MV-4-11 (cell line): ENCODE results near the gene FAM20A.
"Not testable (repeated sequence)": the region's sequence is repeated elsewhere in the genome, so short reads cannot be mapped to it uniquely, and the experiment has no call there.

Experiments
- DNase-seq: peaks from one replicate; lab custom pipeline; 2025; lab: John Stamatoyannopoulos, UW

Gene FAM20A

DNA sequence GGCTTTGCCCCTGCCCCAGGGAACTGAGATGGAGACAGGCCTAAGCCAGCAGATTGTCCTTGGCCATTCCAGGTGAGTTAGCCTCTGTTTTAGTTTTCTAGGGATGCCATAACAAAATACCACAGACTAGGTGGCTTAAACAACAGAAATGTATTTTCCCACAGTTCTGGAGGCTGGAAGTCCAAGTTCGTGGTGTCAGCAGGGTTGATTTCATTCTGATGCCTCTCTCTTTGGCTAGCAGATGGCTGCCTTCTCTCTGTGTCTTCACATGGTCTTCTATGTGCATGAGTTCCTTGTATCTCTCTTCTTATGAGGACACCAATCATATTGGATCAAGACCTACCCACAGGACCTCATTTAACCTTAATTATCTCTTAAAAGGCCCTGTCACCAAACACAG lies 12.8 kb downstream of the FAM20A start:
- DNase-seq: no peak

GRCh38 chr17:68587847-68588246 lies 13.3 kb downstream of the FAM20A start:
- DNase-seq: no peak

DNA sequence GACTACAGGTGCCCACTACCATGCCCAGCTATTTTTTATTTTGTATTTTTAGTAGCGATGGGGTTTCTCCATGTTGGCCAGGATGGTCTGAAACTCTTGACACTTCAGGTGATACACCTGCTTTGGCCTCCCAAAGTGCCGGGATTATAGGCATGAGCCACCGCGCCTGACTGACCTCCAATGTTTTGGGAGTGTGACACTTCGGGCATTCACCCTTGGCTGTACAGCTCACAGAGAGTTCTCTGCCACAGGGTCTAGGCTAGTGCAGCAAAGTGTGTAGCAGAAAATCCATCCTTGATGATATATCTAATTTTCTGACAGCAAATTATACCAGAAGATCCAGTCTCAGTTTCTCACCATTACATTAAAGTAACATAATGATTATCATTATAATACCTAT lies 14.1 kb downstream of the FAM20A start:
- no peak for DNase-seq

DNA sequence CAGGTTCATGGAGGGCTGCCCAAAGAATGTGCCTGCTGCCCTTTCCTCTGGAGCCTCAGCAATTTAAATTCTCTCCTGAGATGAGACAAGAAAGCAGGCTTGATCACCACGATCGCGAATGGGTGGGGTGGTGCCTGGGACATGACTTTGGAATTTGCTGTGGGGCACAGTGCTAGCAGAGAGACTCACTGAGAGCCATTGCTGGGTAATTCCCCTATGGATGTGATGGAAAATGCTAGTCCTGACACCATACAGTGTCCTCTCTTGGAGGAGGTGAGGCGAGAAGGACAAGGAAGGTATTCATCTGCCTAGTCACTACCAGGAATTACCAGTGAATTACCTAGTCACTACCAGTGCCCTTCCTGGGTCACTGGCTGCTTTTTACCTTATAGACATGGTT lies 15.5 kb downstream of the FAM20A start:
- DNase-seq: no peak

- no peak for DNase-seq
Observed at GRCh38 chr17:68584581-68585303, 16.4 kb downstream of the FAM20A start.

DNA sequence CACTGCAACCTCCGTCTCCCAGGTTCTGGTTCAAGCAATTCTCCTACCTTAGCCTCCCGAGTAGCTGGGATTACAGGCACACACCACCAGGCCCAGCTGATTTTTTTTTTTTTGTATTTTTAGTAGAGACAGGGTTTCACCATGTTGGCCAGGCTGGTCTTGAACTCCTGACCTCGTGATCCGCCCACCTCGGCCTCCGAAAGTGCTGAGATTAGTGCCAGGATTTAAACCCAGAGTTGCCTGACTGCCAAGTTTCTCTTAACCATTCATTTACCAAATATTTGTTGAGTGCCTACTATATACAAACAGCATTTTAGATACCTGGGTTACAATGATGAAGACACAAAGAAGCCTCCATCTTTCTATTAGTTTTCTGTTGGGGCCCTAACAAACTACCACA lies 18.3 kb downstream of the FAM20A start:
- DNase-seq: not testable (repeated sequence)

DNA sequence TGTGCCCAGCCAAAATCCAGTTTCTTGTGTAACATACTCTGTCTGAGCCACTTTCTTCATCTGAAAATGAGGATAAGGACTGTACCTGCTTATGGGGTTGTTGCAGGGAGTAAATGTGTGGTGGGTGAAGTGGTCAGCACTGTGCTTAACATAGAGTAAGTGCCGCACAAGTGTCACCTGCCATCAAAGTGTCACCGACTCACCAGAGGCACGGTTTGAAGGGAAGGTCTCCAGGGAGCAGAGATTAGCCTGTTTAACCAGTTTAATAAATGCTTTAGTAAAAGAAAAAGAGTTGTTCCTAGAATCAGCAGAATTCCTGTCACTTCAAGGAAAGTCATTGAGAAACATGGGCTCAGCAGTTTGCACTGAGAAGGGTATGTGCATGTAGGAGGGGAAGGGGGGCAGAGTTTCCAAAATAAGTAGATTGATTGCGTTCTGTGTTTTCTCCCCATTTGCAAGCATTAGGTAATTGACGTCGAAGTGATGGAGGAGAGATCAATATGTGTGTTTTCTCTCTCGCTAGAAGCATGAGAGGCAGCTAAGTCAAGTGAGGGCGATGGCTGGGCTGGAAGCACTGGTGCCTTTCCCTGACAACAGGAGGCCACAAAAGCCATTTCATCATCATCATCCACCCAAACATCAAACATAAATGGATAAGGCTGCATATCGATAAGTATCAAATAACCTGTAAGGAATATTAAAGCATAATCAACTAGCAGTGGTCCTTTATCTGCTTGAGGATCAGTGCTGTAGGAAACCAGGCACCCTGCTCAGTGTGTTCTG lies 19.1 kb downstream of the FAM20A start:
- no peak for DNase-seq

GRCh38 chr17:68580236-68580770 lies 20.9 kb downstream of the FAM20A start:
- peak; percentile 87 for DNase-seq

DNA sequence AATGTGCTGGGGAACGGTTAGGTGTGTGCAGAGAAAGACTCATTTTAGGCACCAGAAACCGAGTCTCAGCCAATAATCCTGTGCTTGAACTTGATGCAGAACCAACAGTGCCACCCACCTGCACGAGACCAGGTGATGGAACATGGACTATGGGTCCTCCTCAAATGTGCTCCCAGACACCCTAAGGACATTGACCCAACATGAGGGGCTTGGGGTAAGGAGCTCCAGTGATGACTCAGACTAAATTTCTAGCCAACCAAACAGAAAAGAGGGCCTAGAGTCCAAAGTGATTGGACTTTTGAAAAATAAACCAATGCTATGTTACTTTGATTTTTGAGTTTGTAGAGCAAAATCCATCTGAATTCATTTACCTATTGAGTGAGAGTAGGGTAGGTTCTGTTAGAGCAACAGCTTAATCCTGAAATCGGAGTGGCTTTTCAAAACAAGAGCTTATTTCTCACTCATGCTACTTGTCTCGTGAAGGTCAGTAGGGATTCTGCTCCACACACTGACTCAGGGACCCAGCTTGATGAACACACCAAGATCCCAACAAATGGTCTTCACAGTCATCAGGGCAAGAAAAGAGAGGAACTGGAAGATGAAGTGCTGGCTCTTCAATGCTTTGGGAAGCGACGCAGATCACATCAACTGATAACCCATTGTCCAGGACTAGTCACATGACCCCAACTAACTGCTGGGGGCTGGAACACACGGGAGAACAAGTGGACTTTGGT lies 21.8 kb downstream of the FAM20A start:
- DNase-seq: no peak

GRCh38 chr17:68578236-68578635 lies 22.9 kb downstream of the FAM20A start:
- DNase-seq: no peak

DNA sequence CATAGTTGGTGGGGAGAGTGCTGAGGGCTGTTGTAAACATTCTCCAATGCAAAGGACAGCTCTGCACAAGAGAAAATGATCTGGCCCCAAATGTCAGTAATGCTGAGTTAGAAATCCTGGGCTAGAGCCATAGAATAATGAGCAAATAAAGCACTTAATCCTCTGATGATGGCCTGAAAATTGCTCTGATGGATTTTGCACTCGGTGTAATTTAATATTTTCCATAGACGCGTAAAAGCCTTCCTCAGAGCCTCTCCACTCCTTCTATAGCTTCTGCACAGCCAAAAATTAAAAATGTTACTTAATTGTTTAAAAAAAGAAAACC lies 23.7 kb downstream of the FAM20A start:
- no peak for DNase-seq

GRCh38 chr17:68576811-68577496 lies 24.2 kb downstream of the FAM20A start:
- no peak for DNase-seq

DNA sequence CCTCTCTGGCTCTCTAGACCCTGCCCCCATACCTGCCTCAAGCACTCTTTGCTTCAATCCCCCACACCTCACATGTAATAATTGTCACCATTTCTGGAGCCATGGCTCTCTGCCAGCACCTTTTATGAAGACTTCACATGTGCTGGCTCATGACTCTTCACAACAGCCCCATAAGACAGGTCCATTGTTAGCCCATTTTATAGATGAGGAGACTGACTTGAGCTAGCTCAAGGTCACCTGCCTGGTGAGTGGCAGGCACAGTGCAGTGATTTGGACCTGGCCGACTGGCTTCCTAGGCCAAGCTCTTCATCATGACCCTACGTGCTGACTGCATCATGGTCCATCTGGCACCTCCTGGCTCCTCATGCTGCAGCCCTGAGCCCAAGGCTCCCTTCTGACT lies 25.0 kb downstream of the FAM20A start:
- no peak for DNase-seq

- no peak for DNase-seq
Observed at GRCh38 chr17:68573338-68573737, 27.8 kb downstream of the FAM20A start.

DNA sequence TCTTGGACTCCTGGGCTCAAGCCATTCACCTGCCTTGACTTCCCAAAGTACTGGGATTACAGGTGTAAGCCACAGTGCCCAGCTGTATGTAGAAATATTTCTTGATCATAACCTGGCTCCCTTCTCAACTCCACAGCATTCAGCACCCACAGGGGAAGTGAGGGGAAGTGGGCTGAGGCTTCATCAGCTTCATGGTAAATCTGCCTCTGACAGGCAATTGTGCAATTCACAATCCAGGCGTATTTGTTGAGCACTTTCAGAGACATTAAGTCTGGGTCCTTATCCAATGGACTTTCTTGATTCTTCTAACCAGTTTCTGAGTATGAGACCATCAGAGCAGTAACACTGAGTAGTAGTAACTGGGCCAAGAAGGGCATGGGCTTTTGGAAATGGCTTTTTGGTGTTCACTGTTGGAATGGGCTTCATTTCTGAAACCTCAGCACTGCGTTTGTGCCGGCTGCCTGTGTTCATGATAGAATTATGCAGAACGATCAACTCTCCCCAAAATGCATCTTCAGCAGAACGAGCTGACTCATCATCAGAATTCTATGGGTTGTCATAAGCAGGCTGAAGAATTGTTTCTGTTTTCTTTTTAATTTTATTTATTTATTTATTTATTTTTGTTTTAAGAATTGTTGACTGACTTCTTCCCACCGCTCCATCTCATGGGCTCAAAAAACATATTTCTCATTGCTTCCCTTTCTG lies 28.9 kb downstream of the FAM20A start:
- DNase-seq: peak; percentile 77

DNA sequence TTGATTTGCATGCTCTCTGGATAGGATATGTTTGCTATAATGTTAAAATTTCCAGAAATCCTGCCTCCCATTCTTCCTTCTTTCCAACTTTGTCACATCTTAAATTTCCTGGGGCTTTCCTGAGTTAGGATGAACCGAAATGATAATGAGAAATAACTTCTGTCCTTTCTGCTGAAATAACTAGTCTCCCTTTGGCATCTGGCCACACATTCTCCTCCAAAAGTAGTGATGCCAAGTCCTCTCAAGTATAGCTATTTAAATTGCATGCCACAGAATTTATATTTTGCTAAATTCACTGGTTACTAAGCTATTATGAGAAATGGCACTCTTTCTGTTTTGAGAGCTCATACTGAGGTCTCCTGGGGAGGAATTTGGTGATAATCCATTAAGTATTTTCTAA lies 30.6 kb downstream of the FAM20A start:
- DNase-seq: no peak

DNA sequence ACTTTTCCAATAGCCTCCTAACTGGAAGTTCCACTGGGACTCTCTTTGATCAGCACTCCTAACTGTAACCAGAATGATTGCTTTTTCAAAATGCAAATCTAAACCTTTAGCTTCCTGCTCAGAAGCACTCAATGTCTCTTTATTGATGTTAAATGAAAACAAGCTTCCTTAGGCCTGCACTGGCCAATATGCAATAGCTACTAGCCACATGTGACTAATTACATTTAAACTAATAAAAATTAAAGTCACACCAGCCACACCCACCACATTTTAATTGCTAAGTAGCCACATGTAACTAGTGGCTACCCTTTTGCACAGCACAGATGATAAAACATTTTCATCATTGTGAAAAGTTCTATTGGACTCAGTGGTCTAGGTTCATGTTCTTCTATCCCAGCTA lies 31.8 kb downstream of the FAM20A start:
- no peak for DNase-seq

DNA sequence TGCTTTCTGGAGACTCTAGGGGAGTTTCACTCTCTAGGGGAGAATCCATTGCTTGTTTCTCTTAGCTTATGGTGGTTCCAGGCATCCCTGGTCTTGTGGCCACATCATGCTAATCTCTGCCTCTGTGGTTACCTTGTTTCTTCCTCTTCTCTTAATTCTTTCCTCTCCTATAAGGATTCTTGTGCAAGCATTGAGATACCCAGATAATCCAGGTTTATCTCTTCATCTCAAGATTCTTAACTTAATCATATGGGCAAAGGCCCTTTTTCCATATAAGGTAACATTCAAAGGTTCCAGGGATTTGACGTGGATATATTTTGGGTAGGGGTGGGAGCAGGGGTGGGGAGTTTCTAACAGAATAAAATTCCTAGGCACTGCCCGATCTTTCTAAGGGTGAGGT lies 32.6 kb downstream of the FAM20A start:
- peak; percentile 70 for DNase-seq

DNA sequence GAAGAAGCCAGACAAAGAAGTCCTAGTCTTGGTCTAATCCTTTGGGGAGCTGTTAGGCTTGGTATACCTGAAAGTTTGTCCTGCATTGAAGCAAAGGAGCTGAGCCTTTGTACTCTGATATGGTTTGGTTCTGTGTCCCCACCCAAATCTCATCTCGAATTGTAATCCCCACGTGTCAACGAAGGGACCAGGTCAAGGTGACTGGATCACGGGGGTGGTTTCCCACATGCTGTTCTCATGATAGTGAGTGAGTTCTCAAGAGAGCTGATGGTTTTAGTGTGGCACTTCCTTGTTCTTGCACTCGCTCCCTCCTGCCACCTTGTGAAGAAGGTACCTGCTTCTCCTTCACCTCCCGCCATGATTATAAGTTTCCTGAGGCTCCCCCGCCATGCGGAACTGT lies 33.6 kb downstream of the FAM20A start:
- DNase-seq: no peak

DNA sequence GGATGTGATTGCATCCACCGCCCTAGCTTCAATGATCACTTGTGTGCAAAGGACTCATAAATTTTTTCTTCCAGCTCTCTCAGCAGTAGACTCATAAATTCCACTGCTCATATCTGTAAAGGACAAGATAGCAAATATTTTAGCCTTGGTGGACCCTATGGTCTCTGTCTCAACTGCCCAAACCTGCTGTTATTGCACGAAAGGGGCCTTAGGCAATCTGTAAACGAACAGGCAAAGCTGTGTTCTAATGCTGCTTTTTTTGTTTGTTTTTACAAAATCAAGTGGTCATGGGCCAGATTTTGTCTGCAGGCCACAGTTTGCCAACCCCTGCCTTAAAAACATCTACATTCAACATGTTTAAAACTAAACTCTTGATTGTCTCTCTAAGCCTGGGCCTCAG lies 34.1 kb downstream of the FAM20A start:
- DNase-seq: no peak

- DNase-seq: peak; percentile 11
Observed at GRCh38 chr17:68566442-68566738, 34.8 kb downstream of the FAM20A start.
